ENCODE measurements around the gene KLRD1. TPM values are rescaled to one million over a fixed set of nuclear protein-coding genes. Genes with fewer than 3 reads are reported as not detected.
"Not testable (repeated sequence)": the region's sequence is repeated elsewhere in the genome, so short reads cannot be mapped to it uniquely, and the experiment has no call there.

KLRD1 gene
- total RNA-seq, 6 experiments from 2014 or later = 0.68 to 2.3 (median 1.1) TPM

GRCh38 chr12:10319388-10319787 lies 11.7 kb downstream of the KLRD1 start:
- H3K36me3 ChIP-seq = no peaks in the 10 kb centered on the region
- H3K9me3 ChIP-seq = no peaks in the 10 kb centered on the region
- no peaks in the 10 kb centered on the region for H3K4me1 ChIP-seq
- ATAC-seq (no peak), DNase-seq (no peak)
- WGBS (ENCODE audit: insufficient coverage, low coverage, low lambda C conversion rate, missing lambda C conversion rate) = 94% methylated on average over 2 of the region's 2 CpGs
- H3K27ac ChIP-seq = no peak overlapping the region
- TF ChIP-seq POLR2A (IDR thresholded peaks at IDR 0.05) = no peak
- TF ChIP-seq CTCF (IDR thresholded peaks at IDR 0.05) = no peak
- no peaks in the 10 kb centered on the region for H3K27me3 ChIP-seq
- intact Hi-C loops (cut with DNase I) = no loop called here
- no peak overlapping the region for H3K4me3 ChIP-seq

DNA sequence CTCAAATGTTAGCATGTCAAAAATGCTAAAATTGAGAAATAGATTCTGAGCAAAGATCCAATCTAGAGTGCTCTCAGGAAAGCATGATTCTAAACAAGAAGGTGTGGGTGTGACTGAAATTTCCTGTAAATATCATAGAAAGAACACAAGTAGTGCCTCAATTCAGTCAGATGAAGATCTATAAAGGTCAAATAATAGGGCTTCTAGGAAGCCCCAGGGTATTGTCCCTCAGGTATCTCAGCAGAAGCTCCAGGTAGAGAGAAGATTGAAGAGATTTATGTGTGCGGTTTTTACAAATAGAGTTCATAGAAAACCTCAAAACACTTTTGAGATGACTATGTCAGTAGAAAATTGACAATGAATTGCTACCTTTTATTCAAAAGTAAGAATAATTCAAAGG lies 13.0 kb downstream of the KLRD1 start:
- no peak for DNase-seq
- 53% methylated on average over 1 of the region's 1 CpG for WGBS (ENCODE audit: insufficient coverage, low coverage, low lambda C conversion rate, missing lambda C conversion rate)

DNA sequence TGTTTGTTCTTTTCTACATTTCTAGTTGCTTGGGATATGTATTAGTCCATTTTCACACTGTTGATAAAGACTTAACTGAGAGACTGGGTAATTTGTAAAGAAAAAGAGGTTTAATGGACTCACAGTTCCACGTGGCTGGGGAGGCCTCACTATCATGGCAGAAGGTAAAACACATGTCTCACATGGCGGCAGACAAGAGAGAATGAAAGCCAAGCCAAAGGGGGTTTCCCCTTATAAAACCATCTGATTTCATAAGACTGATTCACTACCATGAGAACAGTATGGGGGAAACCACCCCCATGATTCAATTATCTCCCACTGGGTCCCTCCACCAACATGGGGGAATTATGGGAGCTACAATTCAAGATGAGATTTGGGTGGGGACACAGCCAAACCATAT lies 21.0 kb downstream of the KLRD1 start:
- intact Hi-C loops (cut with DNase I); H3K4me3 ChIP-seq; H3K27ac ChIP-seq; DNase-seq; H3K4me1 ChIP-seq; H3K36me3 ChIP-seq; ATAC-seq; H3K9me3 ChIP-seq; H3K27me3 ChIP-seq: not testable (repeated sequence)
- 71% methylated on average over 2 of the region's 2 CpGs for WGBS (ENCODE audit: insufficient coverage, low coverage, low lambda C conversion rate, missing lambda C conversion rate)

More for the DNA sequence above, 13.0 kb downstream of the KLRD1 start:
- no peak for TF ChIP-seq POLR2A (IDR thresholded peaks at IDR 0.05)
- no peak for TF ChIP-seq CTCF (IDR thresholded peaks at IDR 0.05)
- Histone ChIP-seq H3K4me1 (no peaks in the 10 kb centered on the region), H3K4me3 (no peak overlapping the region), H3K9me3 (no peaks in the 10 kb centered on the region), H3K27me3 (no peaks in the 10 kb centered on the region), H3K36me3 (no peaks in the 10 kb centered on the region), H3K27ac (no peak overlapping the region)
- ATAC-seq = no peak
- intact Hi-C loops (cut with DNase I) = no loop called here

DNA sequence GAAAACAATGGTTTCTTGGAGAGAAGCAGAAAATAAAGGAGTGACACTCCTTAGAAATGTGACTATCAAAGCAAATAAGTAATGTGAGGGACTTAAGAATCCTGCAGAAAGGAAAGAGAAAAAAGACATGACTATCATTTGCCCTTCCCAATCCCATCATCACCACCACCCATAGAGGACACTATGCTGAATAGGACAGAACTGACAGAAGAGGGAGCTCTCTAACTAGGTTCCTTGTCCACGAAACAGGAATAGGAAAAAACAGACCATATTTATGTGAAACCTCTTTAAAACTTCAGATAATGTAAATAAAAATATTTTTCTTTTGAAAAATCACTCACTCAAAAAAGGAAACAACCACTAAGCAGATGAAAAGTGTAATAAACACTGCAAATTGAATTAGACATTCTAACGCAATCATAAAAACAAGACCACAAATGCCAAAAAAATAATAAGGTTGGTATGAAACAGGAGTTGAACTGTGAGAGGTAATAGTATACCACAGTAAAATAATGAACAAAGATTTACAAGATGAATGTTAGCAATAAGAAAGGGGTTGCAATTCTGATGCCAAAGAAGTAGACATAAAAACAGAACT lies 24.1 kb downstream of the KLRD1 start:
- Histone ChIP-seq H3K4me1 (no peaks in the 10 kb centered on the region), H3K36me3 (no peaks in the 10 kb centered on the region), H3K27me3 (no peaks in the 10 kb centered on the region), H3K9me3 (no peaks in the 10 kb centered on the region), H3K4me3 (no peak overlapping the region), H3K27ac (no peak overlapping the region)
- ATAC-seq = peak; percentile 73 to 85 (median 82)
- 43% methylated on average over 2 of the region's 2 CpGs for WGBS (ENCODE audit: insufficient coverage, low coverage, low lambda C conversion rate, missing lambda C conversion rate)
- peak; percentile 61 to 75 (median 64) for TF ChIP-seq CTCF (IDR thresholded peaks at IDR 0.05)
- TF ChIP-seq POLR2A (IDR thresholded peaks at IDR 0.05) = no peak
- DNase-seq = no peak
- intact Hi-C loops (cut with DNase I) = loop anchor here in 1 of 2 donors (10.0 kb wide), 1 partner anchor 233 kb away; no protein-coding TSS in a partner anchor

- not testable (repeated sequence) for ATAC-seq, H3K27ac ChIP-seq, H3K9me3 ChIP-seq, H3K36me3 ChIP-seq, DNase-seq, H3K4me3 ChIP-seq, H3K27me3 ChIP-seq, H3K4me1 ChIP-seq
- WGBS (ENCODE audit: insufficient coverage, low coverage, low lambda C conversion rate, missing lambda C conversion rate) = 43% methylated on average over 4 of the region's 4 CpGs
- intact Hi-C loops (cut with DNase I) = loop anchor here in 1 of 2 donors (10.0 kb wide), 1 partner anchor 229 kb away; no protein-coding TSS in a partner anchor
Observed at GRCh38 chr12:10336196-10336595, 28.5 kb downstream of the KLRD1 start.

DNA sequence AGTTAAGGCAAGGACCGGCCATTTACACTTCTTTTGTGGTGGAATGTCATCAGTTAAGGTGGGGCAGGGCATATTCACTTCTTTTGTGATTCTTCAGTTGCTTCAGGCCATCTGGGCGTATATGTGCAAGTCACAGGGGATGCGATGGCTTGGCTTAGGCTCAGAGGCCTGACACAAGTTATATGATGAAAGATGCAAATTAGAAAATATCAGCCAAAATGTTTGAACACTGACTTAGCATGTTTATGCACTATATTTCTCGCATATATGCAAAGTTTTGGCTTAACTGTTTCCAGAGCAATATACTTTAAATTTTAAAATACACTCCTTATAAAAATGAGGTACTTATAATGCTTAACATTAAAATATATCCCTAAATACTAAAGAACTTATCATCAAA lies 30.8 kb downstream of the KLRD1 start:
- intact Hi-C loops (cut with DNase I) = loop anchor here in 1 of 2 donors (10.0 kb wide), 1 partner anchor 226 kb away; no protein-coding TSS in a partner anchor
- not testable (repeated sequence) for ATAC-seq, H3K9me3 ChIP-seq, DNase-seq, H3K4me3 ChIP-seq, H3K4me1 ChIP-seq, H3K36me3 ChIP-seq, H3K27ac ChIP-seq, H3K27me3 ChIP-seq
- 65% methylated on average over 3 of the region's 4 CpGs for WGBS (ENCODE audit: insufficient coverage, low coverage, low lambda C conversion rate, missing lambda C conversion rate)

Data from right lobe of liver (tissue), 6 donors.